VCaP (cell line): ENCODE data around the gene FAM131C.

ENCODE experiments used
- H3K27ac ChIP-seq: fragments of 450-650 bp; 2 replicates; pipeline ENCODE4 v1.5.1; 2017
- TF ChIP-seq, protein P1 (sequence below): fragments of 450-650 bp; conservative IDR thresholded peaks from 2 replicates; pipeline ENCODE4 v1.5.1; 2017; ENCODE audit warnings: mild to moderate bottlenecking, moderate library complexity

FAM131C gene

DNA sequence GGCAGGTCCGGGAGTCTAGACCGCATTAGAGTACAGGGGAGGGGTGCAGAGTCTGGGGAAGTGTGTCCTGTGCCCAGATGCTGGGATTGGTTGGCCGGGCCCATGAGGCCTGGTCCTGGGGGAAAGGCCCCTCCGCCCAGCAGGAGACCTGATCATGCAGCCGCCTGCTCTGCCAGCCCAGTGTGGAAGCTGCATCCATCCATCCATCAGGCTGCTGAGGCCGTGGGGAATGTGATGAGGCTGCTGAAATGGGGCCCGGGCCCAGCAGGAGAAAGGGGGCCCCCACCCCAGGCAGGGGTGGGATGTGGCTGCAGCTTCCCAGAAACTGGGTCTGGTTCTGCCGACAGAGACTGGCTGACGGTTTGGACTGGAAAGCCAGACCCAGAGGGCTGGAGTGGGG, 45.3 kb upstream of the FAM131C start:
- TF ChIP-seq, protein P1, sequence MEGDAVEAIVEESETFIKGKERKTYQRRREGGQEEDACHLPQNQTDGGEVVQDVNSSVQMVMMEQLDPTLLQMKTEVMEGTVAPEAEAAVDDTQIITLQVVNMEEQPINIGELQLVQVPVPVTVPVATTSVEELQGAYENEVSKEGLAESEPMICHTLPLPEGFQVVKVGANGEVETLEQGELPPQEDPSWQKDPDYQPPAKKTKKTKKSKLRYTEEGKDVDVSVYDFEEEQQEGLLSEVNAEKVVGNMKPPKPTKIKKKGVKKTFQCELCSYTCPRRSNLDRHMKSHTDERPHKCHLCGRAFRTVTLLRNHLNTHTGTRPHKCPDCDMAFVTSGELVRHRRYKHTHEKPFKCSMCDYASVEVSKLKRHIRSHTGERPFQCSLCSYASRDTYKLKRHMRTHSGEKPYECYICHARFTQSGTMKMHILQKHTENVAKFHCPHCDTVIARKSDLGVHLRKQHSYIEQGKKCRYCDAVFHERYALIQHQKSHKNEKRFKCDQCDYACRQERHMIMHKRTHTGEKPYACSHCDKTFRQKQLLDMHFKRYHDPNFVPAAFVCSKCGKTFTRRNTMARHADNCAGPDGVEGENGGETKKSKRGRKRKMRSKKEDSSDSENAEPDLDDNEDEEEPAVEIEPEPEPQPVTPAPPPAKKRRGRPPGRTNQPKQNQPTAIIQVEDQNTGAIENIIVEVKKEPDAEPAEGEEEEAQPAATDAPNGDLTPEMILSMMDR: no peak

DNA sequence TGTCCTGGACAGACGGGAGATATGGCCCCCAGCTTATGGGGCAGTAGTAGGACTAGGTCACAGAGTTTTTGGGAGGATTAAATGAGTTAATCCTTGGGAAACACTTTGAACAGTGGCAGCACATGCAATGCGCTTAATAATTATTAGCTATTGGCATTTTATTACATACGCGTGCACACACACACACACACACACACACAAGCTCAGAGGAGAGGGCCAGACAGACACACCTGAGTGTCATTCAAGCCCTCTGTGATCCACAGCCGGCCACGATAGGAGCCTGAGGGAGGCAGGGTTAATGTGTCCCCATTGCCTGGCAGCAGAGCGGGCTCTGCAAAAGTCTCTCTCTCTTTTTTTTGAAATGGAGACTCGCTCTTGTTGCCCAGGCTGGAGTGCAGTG, 44.5 kb upstream of the FAM131C start:
- H3K27ac ChIP-seq: no peak overlapping the region
- TF ChIP-seq, protein P1: no peak

More for the DNA sequence above, 45.3 kb upstream of the FAM131C start:
- H3K27ac ChIP-seq: no peak overlapping the region

DNA sequence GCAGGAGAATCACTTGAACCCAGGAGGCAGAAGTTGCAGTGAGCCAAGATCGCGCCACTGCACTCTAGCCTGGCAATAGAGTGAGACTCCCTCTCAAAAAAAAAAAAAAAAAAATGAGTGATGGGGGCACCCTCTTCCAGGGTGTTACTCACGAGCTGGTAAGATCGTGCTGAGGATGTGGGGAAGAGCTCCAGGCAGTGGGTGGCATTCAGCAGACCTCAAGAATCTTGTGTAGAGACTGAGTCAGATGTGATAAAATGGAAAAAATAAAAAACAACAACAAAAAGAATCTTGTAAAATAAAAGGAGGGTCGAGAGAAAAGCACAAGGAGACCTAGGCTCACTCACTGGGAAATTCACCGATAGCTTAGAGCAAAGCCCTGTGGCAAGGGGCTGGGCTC, 43.9 kb upstream of the FAM131C start:
- H3K27ac ChIP-seq: no peak overlapping the region
- TF ChIP-seq, protein P1: no peak

DNA sequence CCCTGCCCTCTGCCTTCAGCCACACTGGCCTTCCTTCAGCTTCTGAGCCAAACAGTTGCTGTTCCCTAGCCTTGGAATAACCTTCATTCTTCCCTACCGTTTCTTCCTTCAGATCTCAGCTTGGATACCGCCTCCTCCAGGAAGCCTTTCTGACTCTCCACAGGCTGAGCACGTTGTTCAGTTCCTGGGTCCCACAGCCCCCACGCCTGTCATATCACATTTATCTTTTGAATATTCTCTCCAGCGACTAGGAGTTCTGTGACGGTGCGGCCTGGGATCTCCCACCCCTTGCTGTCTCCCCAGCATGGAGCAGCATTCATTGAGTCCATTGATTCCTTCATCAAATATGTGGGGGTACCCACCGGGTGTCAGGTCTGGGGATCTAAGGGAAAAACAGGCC, 43.2 kb upstream of the FAM131C start:
- H3K27ac ChIP-seq: no peak overlapping the region
- TF ChIP-seq, protein P1: no peak

DNA sequence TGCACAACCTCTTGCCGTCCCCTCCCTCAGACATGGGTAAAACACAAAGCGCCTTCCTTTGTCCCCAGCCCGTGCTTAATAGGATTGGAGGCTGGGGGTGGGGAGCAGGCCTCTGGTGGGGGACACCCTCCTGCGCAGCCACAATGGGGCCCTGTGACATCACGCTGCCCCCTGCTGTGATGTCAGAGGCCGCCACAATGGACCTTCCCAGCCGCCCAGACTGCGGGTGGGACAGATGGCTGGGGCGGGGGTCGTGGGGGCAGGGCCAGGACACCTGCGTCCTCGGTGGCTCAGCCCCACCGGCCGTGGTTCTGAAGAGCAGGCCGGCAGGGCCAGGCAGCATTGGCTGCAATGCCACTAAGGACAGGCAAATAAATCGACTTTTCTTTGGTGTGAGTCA, 42.6 kb upstream of the FAM131C start:
- no peak overlapping the region for H3K27ac ChIP-seq
- TF ChIP-seq, protein P1: no peak

DNA sequence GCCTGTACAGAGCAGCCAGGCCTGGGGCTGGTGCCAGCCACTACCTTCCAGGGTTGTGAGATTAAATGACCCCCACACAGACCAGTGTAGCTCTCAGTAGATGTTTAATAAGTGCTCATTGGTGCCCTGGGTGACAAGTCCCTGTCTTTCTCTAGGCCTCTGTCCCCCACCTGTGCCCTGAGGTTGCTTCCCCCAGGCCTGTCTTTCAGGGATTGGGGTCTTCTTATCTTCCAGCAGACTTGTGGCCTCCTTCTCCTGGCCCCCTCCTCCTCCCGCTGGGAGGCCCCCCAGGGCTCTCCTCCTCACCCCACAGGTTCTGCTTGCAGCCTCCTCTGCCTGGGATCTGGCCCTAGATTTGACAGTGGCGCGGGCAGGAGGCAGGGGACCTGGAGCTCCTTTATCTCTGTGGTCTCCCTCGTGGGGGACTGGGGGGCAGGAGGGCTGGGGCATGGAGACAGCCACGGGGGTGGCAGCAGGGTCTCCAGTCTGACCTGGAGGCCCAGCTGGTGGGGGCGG, 42.1 kb upstream of the FAM131C start:
- H3K27ac ChIP-seq: no peak overlapping the region
- TF ChIP-seq, protein P1: no peak

DNA sequence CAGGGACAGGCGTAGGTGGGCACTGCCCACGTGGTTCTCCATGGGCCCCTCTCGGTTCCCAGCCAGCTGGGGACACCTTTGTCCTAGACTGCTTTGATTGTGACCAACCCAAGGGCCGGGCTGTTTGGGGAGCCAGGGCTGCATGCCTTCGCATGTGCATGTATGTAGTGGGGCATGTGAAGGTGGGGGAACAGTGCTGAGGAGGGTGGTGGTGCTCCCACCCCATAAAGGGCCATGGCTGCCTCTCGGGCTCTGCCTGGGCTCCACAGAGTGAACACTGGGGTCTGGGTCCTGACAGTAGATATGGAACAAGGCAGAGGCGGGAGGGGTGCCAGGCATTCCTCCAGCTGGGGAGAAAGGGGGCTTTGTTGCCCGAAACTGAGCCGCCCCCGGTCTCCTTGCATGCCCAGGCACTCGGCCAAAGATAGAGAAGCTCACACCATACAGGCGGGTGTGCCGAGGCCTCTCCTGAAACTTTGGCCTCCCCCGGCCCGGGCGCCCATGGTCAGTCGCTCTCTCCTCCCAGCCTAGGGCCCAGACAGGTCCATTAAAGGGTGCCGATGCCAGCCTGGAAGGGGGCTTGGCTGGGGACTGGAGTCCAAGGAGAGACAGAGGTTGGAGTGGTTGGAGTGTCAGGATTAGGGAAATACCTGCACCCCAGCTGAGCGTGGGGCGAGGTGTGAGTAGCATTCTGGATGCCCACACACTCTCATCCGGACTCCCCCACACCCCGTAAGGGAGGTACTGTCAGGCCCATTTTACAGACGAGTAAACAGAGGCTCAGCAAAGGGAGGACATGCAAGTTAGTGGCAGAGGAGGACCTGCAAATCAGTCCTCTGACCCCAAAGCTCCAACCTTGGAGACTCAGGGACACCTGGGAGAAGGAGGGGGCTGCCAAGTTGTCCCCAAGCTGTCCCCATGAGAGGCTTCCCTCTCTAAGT, 41.3 kb upstream of the FAM131C start:
- TF ChIP-seq, protein P1: no peak
- no peak overlapping the region for H3K27ac ChIP-seq
